ENCODE measurements around the gene OR51A4. TPM values are rescaled to one million over a fixed set of nuclear protein-coding genes. Genes with fewer than 3 reads are reported as not detected.

The OR51A4 gene
- total RNA-seq, 4 donors from 2014 or later: not detected

DNA sequence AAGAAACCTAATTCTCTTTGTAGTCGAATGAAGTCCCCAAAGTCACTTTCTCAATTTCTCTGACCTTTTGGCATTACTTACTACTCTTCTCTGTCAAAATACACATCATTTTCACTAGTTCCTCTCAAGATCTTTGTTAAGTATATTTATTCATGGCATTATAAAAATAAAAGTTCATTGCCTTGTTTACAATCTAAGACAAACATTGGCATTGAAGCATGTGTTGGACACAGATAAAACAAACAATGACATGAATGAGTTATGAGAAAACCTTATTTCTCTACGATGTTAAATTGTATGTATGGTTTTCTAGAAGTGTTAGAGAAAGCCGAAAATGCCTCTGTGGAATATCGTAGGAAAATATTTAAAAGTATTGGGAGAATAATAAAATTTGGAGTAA lies 14.7 kb downstream of the OR51A4 start:
- DNase-seq (ENCODE audit: low spot score in 2 of 2): no peak
- no peak for TF ChIP-seq CTCF (IDR thresholded peaks at IDR 0.05)
- TF ChIP-seq POLR2A (IDR thresholded peaks at IDR 0.05): no peak
- 81 to 88% methylated on average over 4 of the region's 4 CpGs for WGBS, 2 donors
- no peak overlapping the region for H3K4me3 ChIP-seq (ENCODE audit: low read depth, poor library complexity, severe bottlenecking)
- intact Hi-C loops (cut with DNase I; ENCODE audit: low total_unique reads): no loop called here

GRCh38 chr11:4926608-4927007 lies 20.8 kb downstream of the OR51A4 start:
- no peak overlapping the region for H3K4me3 ChIP-seq (ENCODE audit: low read depth, poor library complexity, severe bottlenecking)
- intact Hi-C loops (cut with DNase I; ENCODE audit: low total_unique reads): no loop called here
- DNase-seq (ENCODE audit: low spot score in 2 of 2): no peak
- TF ChIP-seq POLR2A (IDR thresholded peaks at IDR 0.05): no peak

DNA sequence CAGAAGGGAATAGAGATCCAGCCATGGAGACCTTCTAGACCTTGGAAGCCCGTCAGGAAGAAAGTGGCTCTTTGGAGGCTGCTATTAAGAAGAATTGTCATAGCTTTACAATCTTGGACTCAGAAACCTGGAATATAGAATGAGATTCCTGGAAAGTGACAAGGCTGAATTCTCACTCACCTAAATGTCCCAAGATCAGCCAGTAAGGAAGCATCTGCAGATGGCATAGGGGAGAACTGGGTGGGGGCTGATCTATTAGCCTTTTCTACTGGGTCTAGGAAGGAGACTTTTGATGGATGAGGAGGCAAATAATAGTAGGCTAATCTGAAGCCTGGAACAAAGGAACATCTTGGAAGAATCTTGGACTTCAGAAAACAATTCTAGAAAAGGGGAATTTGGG lies 23.2 kb downstream of the OR51A4 start, which contains the start of gene OR51G1:
OR51G1 (minus strand) TSS at position 101 of the 400 bp plus-strand sequence; CDS start at position 101, 0 bp downstream.
- 81 to 89% methylated on average over 1 of the region's 1 CpG for WGBS, 2 donors
- DNase-seq (ENCODE audit: low spot score in 2 of 2): no peak
- intact Hi-C loops (cut with DNase I; ENCODE audit: low total_unique reads): no loop called here
- H3K4me3 ChIP-seq (ENCODE audit: low read depth, poor library complexity, severe bottlenecking): no peak within 1 kb of the TSS
- TF ChIP-seq POLR2A (IDR thresholded peaks at IDR 0.05): no peak
- TF ChIP-seq CTCF (IDR thresholded peaks at IDR 0.05): no peak

GRCh38 chr11:4922304-4922703 lies 25.1 kb downstream of the OR51A4 start:
- TF ChIP-seq CTCF (IDR thresholded peaks at IDR 0.05): no peak
- no peak for TF ChIP-seq POLR2A (IDR thresholded peaks at IDR 0.05)
- intact Hi-C loops (cut with DNase I; ENCODE audit: low total_unique reads): no loop called here
- WGBS, 2 donors: 48 to 58% methylated on average over 1 of the region's 1 CpG
- H3K4me3 ChIP-seq (ENCODE audit: low read depth, poor library complexity, severe bottlenecking): no peak overlapping the region
- DNase-seq (ENCODE audit: low spot score in 2 of 2): no peak

- no peak overlapping the region for H3K4me3 ChIP-seq (ENCODE audit: low read depth, poor library complexity, severe bottlenecking)
- intact Hi-C loops (cut with DNase I; ENCODE audit: low total_unique reads): no loop called here
- no peak for TF ChIP-seq CTCF (IDR thresholded peaks at IDR 0.05)
- TF ChIP-seq POLR2A (IDR thresholded peaks at IDR 0.05): no peak
- WGBS, 2 donors: 69 to 72% methylated on average over 1 of the region's 1 CpG
- DNase-seq (ENCODE audit: low spot score in 2 of 2): no peak
These were observed 25.6 kb downstream of the OR51A4 start for GRCh38 chr11:4921796-4922195.

GRCh38 chr11:4919250-4919649 lies 28.2 kb downstream of the OR51A4 start, which contains the start of gene OR51G2:
OR51G2 (minus strand) TSS chr11:4919350; CDS start chr11:4915663, 3,687 bp downstream.
- H3K4me3 ChIP-seq (ENCODE audit: low read depth, poor library complexity, severe bottlenecking): no peak within 1 kb of the TSS
- intact Hi-C loops (cut with DNase I; ENCODE audit: low total_unique reads): no loop called here
- DNase-seq (ENCODE audit: low spot score in 2 of 2): no peak
- TF ChIP-seq POLR2A (IDR thresholded peaks at IDR 0.05) (no peak), CTCF (IDR thresholded peaks at IDR 0.05) (no peak)
- 86 to 92% methylated on average over 4 of the region's 4 CpGs for WGBS, 2 donors
